ENCODE data around the gene RC3H2.
"Not testable (repeated sequence)": the region's sequence is repeated elsewhere in the genome, so short reads cannot be mapped to it uniquely, and the experiment has no call there.

Gene RC3H2

DNA sequence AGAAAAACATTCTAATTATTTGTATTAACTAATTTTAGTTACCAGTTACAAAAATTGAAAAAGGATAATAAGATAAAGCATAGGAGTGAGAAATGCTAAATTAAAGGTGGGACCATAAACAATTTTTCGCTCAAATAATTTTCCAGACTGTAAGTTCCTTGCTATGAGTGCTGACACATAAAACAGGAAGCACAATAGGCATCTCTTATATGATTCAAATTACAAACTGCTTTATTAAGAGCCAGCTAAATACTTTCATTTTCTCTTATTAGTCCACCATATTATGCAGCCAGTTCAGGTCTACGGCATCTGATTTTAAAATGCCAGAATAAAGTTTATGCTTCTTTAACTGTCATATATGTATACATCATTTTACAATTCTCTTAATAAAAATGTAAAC, 4.4 kb downstream of the RC3H2 start:
- no peak overlapping the region; the same call in 1 of the 2 replicates for H3K4me3 ChIP-seq (replicated peaks; ENCODE audit: low read depth, low read length)
- TF ChIP-seq, protein P1, sequence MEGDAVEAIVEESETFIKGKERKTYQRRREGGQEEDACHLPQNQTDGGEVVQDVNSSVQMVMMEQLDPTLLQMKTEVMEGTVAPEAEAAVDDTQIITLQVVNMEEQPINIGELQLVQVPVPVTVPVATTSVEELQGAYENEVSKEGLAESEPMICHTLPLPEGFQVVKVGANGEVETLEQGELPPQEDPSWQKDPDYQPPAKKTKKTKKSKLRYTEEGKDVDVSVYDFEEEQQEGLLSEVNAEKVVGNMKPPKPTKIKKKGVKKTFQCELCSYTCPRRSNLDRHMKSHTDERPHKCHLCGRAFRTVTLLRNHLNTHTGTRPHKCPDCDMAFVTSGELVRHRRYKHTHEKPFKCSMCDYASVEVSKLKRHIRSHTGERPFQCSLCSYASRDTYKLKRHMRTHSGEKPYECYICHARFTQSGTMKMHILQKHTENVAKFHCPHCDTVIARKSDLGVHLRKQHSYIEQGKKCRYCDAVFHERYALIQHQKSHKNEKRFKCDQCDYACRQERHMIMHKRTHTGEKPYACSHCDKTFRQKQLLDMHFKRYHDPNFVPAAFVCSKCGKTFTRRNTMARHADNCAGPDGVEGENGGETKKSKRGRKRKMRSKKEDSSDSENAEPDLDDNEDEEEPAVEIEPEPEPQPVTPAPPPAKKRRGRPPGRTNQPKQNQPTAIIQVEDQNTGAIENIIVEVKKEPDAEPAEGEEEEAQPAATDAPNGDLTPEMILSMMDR (IDR thresholded peaks at IDR 0.05; ENCODE audit: low read depth, low read length, missing control alignments) = no peak
- no peak for DNase-seq (ENCODE audit: extremely low read depth, low read depth)

DNA sequence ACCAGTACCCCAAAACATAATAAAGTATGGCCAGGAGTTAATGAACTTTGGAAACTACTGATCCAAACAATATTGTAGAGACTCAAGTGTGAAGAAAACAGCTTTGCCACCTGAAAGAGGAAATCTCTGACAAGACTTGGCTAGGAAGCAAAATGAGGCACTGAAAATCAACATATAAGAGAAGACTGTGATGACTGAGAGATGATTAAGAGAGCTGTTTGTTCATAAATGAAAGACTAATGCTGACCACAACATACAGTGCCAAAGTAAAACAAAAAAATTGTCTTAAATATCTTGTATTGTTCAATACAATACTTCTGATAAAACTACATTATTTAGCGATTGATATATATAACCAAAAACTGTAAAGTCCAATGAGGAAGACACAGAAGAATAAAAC, 7.2 kb downstream of the RC3H2 start:
- no peak for DNase-seq (ENCODE audit: extremely low read depth, low read depth)
- H3K4me3 ChIP-seq (replicated peaks; ENCODE audit: low read depth, low read length) = no peak overlapping the region
- TF ChIP-seq, protein P1 (IDR thresholded peaks at IDR 0.05; ENCODE audit: low read depth, low read length, missing control alignments) = no peak

DNA sequence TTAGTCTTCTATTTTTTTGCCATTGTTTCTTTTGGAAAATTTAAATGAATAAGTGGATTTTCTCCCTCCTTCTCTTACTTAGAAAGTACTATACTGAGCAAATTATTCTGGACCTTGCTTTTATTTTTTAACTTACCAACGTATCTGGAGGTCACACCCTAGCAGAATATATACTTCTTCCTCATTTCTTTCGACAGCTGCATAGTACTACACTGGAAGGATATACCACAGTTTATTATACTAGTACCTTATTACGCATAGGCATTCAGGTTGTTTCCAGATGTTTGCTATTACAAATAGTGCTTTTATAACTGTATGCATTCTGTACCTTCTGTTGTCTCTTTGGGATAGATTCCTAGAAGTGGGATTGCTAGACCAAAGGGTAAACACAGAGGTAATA, 16.7 kb downstream of the RC3H2 start:
- DNase-seq (ENCODE audit: extremely low read depth, low read depth) = no peak
- H3K4me3 ChIP-seq (replicated peaks; ENCODE audit: low read depth, low read length) = no peak overlapping the region
- TF ChIP-seq, protein P1 (IDR thresholded peaks at IDR 0.05; ENCODE audit: low read depth, low read length, missing control alignments) = no peak

DNA sequence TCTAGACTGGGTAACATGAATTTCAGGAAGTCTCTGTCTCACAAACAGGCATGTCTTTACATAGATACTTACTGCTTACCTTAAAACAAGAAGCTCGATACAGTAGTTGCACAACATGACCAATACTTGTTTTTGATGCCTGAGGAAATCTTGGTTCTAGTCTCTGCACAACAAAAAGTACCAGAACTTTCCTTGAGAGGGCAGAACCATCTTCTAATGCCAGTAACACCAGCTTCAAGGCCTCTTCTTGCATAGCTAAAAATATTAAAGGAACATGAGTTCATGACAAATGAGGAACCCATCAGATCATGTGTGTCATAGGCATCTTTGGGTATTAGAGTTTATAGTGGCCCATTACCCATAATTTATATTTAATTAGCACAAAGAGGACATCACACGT, 22.0 kb downstream of the RC3H2 start:
- no peak overlapping the region for H3K4me3 ChIP-seq (replicated peaks; ENCODE audit: low read depth, low read length)
- DNase-seq (ENCODE audit: extremely low read depth, low read depth) = no peak
- TF ChIP-seq, protein P1 (IDR thresholded peaks at IDR 0.05; ENCODE audit: low read depth, low read length, missing control alignments) = no peak

DNA sequence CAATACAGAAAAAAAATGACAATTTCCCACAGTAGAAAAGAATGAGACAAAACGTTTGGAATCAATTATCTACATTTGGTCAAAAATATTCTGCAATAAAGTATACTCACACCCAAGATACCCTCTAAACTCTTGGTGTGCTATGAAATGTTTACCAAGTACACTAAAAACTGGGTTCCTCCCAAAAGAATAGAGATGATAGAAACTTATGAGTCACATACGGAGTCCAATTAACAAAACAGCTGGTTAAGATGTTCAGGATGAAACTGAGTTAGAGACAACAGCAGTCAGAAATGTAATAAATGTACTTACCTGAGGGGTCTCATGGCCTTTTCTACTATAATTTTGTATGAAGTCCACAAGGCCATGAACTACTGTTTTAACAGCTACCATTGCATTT, 25.7 kb downstream of the RC3H2 start:
- TF ChIP-seq, protein P1 (IDR thresholded peaks at IDR 0.05; ENCODE audit: low read depth, low read length, missing control alignments) = no peak
- DNase-seq (ENCODE audit: extremely low read depth, low read depth) = no peak
- H3K4me3 ChIP-seq (replicated peaks; ENCODE audit: low read depth, low read length) = no peak overlapping the region

DNA sequence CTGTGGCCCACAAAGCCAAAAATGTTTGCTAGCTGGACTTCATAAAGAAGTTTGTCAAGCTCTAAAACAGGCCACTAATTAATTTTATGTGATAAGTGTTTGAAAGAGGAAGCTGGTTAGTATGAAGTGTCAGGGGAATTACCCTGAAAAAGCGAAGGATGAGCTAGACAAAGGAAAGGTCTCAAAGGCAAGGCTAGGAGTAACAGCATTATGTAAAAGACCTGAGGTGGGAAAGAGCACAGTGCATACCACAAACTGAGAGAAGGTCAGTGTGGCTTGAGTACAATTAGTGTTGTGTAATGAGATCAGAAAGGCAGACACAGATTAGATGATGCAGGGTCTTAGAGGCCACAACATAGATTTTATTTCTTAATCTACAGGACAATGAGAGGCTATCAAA, 29.6 kb downstream of the RC3H2 start:
- no peak for DNase-seq (ENCODE audit: extremely low read depth, low read depth)
- no peak overlapping the region for H3K4me3 ChIP-seq (replicated peaks; ENCODE audit: low read depth, low read length)
- TF ChIP-seq, protein P1 (IDR thresholded peaks at IDR 0.05; ENCODE audit: low read depth, low read length, missing control alignments) = no peak

DNA sequence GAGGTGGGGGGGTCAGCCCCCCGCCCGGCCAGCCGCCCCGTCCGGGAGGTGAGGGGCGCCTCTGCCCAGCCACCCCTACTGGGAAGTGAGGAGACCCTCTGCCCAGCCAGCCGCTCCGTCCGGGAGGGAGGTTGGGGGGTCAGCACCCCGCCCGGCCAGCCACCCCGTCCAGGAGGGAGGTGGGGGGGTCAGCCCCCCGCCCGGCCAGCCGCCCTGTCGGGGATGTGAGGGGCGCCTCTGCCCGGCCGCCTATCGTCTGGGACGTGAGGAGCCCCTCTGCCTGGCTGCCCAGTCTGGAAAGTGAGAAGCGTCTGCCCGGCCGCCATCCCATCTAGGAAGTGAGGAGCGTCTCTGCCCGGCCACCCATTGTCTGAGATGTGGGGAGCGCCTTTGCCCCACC, 37.9 kb downstream of the RC3H2 start:
- not testable (repeated sequence) for H3K4me3 ChIP-seq (replicated peaks; ENCODE audit: low read depth, low read length); DNase-seq (ENCODE audit: extremely low read depth, low read depth)
